SK-N-SH treated with all-trans-retinoic acid at 6 μM for 48 hours (cell line): ENCODE results near the gene RAB4A.

Source experiments
- ATAC-seq: fragments of 200-7000 bp; cut with Tn5 transposase; 3 replicates; pipeline ENCODE4 v1.9.1; 2020; ENCODE audit warnings: mild to moderate bottlenecking, moderate library complexity
- ARNTL ChIP-seq: fragments of 450-650 bp; formaldehyde crosslinking; IDR thresholded peaks from 2 replicates; pipeline ENCODE4 v1.5.0; 2020; ENCODE audit warnings: low read depth, mild to moderate bottlenecking, moderate library complexity, borderline replicate concordance
- BACH2 ChIP-seq: fragments of 250-450 bp; sonication (Bioruptor Pico); IDR thresholded peaks from 2 replicates; pipeline ENCODE4 v1.9.0; 2021; ENCODE audit warnings: mild to moderate bottlenecking, borderline replicate concordance
- CSDC2 ChIP-seq: fragments of 250-450 bp; sonication (Bioruptor Pico); IDR thresholded peaks from 2 replicates; pipeline ENCODE4 v1.5.0; 2020; ENCODE audit warnings: mild to moderate bottlenecking, moderate library complexity
- ESRRG ChIP-seq: fragments of 250-450 bp; sonication (Bioruptor Pico); IDR thresholded peaks from 2 replicates; pipeline ENCODE4 v1.6.1; 2021; ENCODE audit warnings: mild to moderate bottlenecking
- GLIS3 ChIP-seq: fragments of 250-450 bp; sonication (Bioruptor Pico); IDR thresholded peaks from 2 replicates; pipeline ENCODE4 v1.5.0; 2020; ENCODE audit warnings: mild to moderate bottlenecking, moderate library complexity
- ISL1 ChIP-seq: fragments of 250-450 bp; sonication (Bioruptor Pico); IDR thresholded peaks from 2 replicates; pipeline ENCODE4 v2.1.2; 2022; ENCODE audit warnings: mild to moderate bottlenecking, moderate library complexity
- RARB ChIP-seq: fragments of 250-450 bp; sonication (Bioruptor Pico); IDR thresholded peaks from 2 replicates; pipeline ENCODE4 v1.8.0; 2021; ENCODE audit warnings: mild to moderate bottlenecking, moderate library complexity
- SNAI2 ChIP-seq: fragments of 250-450 bp; sonication (Bioruptor Pico); IDR thresholded peaks from 2 replicates; pipeline ENCODE4 v1.5.0; 2020; ENCODE audit warnings: mild to moderate bottlenecking, moderate library complexity
- TCF4 ChIP-seq: fragments of 250-450 bp; sonication (Bioruptor Pico); IDR thresholded peaks from 2 replicates; pipeline ENCODE4 v1.8.0; 2021; ENCODE audit warnings: mild to moderate bottlenecking, moderate library complexity, borderline replicate concordance
- TOX ChIP-seq: fragments of 250-450 bp; sonication (Bioruptor Pico); IDR thresholded peaks from 2 replicates; pipeline ENCODE4 v1.8.0; 2021; ENCODE audit warnings: mild to moderate bottlenecking, moderate library complexity, borderline replicate concordance
- ZC3H10 ChIP-seq: fragments of 250-450 bp; sonication (Bioruptor Pico); IDR thresholded peaks from 2 replicates; pipeline ENCODE4 v1.5.1; 2021; ENCODE audit warnings: mild to moderate bottlenecking, moderate library complexity
- ZFP30 ChIP-seq: fragments of 450-650 bp; formaldehyde crosslinking; IDR thresholded peaks from 2 replicates; pipeline ENCODE4 v1.5.0; 2022; ENCODE audit warnings: mild to moderate bottlenecking, moderate library complexity
- ZNF565 ChIP-seq: fragments of 450-650 bp; formaldehyde crosslinking; conservative IDR thresholded peaks from 2 replicates; pipeline ENCODE4 v1.5.0; 2020; ENCODE audit warnings: low read depth, mild to moderate bottlenecking, moderate library complexity
- TF ChIP-seq, protein P1 (sequence below): fragments of 250-450 bp; sonication (Bioruptor Pico); IDR thresholded peaks from 2 replicates; pipeline ENCODE4 v1.8.0; 2021; ENCODE audit warnings: low read depth, mild to moderate bottlenecking, moderate library complexity, borderline replicate concordance
- TF ChIP-seq, protein P2 (sequence below): fragments of 250-450 bp; sonication (Bioruptor Pico); IDR thresholded peaks from 2 replicates; pipeline ENCODE4 v1.5.1; 2021; ENCODE audit warnings: mild to moderate bottlenecking, moderate library complexity
- TF ChIP-seq, protein P3 (sequence below): fragments of 250-450 bp; sonication (Bioruptor Pico); IDR thresholded peaks from 2 replicates; pipeline ENCODE4 v1.5.0; 2020; ENCODE audit warnings: mild to moderate bottlenecking, moderate library complexity
- TF ChIP-seq, protein P4 (sequence below): fragments of 250-450 bp; sonication (Bioruptor Pico); IDR thresholded peaks from 2 replicates; pipeline ENCODE4 v1.8.0; 2020; ENCODE audit warnings: mild to moderate bottlenecking, moderate library complexity, borderline replicate concordance

RAB4A gene

DNA sequence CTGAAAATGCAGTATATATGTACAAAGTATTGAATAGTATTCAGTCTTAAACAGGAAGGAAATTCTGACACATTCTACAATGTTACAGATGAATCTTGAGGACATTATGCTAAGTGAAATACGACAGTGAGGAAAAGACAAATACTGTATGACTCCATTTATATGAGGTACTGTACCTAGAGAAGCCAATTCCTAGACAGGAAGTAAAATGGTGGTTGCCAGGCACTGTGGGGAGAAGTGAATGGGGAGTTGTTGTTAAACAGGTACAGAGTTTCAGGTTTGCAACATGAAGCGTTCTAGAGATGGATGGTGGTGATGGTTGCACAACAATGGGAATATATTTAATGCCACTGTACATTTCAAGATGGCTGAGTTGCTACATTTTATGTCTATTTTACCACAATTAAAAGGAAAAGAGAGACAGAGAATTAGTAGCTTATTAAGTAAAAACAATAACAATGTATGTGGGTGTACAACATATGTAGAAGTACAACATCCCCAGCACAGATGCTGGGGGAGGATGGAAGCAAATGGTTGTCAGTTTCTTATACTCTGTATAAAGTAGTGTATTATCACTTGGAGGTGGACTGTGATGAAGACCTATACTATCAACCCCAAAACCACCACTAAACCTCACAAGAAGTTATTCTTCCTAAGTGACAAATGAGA is 3.9 kb upstream of the RAB4A start:
- TF ChIP-seq ZFP30 (no peak), RARB (CRISPR knock-in tag) (no peak), BACH2 (CRISPR knock-in tag) (no peak), CSDC2 (CRISPR knock-in tag) (no peak), GLIS3 (no peak), ARNTL (no peak)
- TF ChIP-seq, protein P1, sequence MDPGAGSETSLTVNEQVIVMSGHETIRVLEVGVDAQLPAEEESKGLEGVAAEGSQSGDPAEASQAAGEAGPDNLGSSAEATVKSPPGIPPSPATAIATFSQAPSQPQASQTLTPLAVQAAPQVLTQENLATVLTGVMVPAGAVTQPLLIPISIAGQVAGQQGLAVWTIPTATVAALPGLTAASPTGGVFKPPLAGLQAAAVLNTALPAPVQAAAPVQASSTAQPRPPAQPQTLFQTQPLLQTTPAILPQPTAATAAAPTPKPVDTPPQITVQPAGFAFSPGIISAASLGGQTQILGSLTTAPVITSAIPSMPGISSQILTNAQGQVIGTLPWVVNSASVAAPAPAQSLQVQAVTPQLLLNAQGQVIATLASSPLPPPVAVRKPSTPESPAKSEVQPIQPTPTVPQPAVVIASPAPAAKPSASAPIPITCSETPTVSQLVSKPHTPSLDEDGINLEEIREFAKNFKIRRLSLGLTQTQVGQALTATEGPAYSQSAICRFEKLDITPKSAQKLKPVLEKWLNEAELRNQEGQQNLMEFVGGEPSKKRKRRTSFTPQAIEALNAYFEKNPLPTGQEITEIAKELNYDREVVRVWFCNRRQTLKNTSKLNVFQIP: no peak
- TF ChIP-seq, protein P2, sequence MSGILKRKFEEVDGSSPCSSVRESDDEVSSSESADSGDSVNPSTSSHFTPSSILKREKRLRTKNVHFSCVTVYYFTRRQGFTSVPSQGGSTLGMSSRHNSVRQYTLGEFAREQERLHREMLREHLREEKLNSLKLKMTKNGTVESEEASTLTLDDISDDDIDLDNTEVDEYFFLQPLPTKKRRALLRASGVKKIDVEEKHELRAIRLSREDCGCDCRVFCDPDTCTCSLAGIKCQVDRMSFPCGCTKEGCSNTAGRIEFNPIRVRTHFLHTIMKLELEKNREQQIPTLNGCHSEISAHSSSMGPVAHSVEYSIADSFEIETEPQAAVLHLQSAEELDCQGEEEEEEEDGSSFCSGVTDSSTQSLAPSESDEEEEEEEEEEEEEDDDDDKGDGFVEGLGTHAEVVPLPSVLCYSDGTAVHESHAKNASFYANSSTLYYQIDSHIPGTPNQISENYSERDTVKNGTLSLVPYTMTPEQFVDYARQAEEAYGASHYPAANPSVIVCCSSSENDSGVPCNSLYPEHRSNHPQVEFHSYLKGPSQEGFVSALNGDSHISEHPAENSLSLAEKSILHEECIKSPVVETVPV: no peak
- TF ChIP-seq, protein P3, sequence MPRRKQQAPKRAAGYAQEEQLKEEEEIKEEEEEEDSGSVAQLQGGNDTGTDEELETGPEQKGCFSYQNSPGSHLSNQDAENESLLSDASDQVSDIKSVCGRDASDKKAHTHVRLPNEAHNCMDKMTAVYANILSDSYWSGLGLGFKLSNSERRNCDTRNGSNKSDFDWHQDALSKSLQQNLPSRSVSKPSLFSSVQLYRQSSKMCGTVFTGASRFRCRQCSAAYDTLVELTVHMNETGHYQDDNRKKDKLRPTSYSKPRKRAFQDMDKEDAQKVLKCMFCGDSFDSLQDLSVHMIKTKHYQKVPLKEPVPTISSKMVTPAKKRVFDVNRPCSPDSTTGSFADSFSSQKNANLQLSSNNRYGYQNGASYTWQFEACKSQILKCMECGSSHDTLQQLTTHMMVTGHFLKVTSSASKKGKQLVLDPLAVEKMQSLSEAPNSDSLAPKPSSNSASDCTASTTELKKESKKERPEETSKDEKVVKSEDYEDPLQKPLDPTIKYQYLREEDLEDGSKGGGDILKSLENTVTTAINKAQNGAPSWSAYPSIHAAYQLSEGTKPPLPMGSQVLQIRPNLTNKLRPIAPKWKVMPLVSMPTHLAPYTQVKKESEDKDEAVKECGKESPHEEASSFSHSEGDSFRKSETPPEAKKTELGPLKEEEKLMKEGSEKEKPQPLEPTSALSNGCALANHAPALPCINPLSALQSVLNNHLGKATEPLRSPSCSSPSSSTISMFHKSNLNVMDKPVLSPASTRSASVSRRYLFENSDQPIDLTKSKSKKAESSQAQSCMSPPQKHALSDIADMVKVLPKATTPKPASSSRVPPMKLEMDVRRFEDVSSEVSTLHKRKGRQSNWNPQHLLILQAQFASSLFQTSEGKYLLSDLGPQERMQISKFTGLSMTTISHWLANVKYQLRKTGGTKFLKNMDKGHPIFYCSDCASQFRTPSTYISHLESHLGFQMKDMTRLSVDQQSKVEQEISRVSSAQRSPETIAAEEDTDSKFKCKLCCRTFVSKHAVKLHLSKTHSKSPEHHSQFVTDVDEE (CRISPR knock-in tag): no peak
- ATAC-seq: no peak

DNA sequence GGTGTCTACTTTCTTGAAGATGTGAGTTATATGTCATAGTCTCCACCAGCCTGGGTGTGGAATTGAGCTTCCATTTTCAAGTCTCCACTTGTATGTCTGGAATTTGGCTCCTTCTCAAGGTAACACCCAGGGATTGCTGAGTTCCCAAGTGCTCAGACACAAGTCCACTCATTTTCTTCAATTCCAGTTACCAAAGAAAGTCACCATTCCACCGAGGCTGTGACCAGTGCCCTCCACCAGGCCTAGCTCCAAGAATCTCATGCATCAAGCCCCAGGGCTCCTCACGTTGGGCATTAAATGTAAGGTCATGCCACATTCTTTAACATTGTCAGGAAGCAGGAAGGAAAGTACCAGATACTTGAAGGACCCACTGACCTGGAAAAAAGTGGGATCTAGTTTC is 2.4 kb upstream of the RAB4A start:
- no peak for ATAC-seq
- no peak for TF ChIP-seq ISL1
- TF ChIP-seq ZNF565 (CRISPR knock-in tag): no peak
- TF ChIP-seq ZC3H10 (CRISPR knock-in tag): no peak
- no peak for TF ChIP-seq ARNTL
- TF ChIP-seq TOX: no peak
- no peak for TF ChIP-seq ZFP30
- no peak for TF ChIP-seq BACH2 (CRISPR knock-in tag)
- TF ChIP-seq SNAI2: no peak
- TF ChIP-seq, protein P4, sequence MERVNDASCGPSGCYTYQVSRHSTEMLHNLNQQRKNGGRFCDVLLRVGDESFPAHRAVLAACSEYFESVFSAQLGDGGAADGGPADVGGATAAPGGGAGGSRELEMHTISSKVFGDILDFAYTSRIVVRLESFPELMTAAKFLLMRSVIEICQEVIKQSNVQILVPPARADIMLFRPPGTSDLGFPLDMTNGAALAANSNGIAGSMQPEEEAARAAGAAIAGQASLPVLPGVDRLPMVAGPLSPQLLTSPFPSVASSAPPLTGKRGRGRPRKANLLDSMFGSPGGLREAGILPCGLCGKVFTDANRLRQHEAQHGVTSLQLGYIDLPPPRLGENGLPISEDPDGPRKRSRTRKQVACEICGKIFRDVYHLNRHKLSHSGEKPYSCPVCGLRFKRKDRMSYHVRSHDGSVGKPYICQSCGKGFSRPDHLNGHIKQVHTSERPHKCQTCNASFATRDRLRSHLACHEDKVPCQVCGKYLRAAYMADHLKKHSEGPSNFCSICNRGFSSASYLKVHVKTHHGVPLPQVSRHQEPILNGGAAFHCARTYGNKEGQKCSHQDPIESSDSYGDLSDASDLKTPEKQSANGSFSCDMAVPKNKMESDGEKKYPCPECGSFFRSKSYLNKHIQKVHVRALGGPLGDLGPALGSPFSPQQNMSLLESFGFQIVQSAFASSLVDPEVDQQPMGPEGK: no peak

DNA sequence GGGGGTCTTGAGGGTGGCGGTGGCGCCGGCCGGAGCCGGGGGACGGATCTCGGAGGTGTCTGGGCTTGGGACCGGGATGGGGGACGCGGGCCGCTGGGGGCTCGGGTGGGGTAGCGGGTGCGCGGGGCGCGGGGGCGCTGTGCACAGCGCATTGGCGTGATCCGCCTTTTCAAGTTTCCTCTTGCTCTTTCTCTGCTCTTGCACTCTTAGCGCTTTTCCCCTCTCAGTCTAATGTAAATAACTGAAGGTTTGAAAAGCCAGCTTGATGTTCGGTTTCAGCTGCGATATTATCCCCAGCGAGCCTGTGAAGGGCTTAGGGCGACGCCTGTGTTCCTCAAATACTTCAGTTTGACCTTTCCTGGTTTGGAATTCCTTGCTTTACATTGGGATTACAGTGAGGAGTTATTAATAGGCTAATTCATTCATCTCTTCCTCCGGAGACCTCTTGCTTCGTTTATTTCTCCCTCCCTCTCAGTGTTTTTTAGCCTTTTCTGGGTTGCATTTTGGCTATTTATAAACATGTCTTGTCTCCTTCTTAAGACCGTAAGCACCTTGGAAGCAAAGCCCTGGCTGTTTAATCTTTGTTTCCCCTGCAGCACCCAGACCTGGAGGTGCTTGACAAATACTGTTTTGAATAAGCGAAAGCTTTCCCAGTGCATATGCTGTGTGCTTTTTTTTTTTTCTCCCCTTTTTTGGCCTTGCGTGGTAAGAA is 693 bp downstream of the RAB4A start:
- peak; percentile 72 for ATAC-seq
- TF ChIP-seq TOX (no peak), BACH2 (CRISPR knock-in tag) (no peak), TCF4 (CRISPR knock-in tag) (no peak), ZC3H10 (CRISPR knock-in tag) (no peak), ESRRG (CRISPR knock-in tag) (no peak), ZFP30 (no peak)
- TF ChIP-seq, protein P1: no peak
- TF ChIP-seq, protein P3 (CRISPR knock-in tag): no peak
